ENCODE results near the gene BRINP1.

BRINP1 gene

GRCh38 chr9:119280740-119281485 lies 88.3 kb downstream of the BRINP1 start:
- DNase-seq, result no peak

- DNase-seq, result no peak
These were observed 91.1 kb downstream of the BRINP1 start for GRCh38 chr9:119278171-119278570.

- DNase-seq, result no peak
These were observed 95.1 kb downstream of the BRINP1 start for GRCh38 chr9:119273984-119274665.

- DNase-seq, result no peak
These were observed 95.8 kb downstream of the BRINP1 start for GRCh38 chr9:119273325-119273904.

- no peak for DNase-seq
These were observed 96.6 kb downstream of the BRINP1 start for GRCh38 chr9:119272500-119273211.

- no peak for DNase-seq
These were observed 100.2 kb downstream of the BRINP1 start for GRCh38 chr9:119268985-119269384.

- no peak for DNase-seq
These were observed 105.1 kb downstream of the BRINP1 start for GRCh38 chr9:119264165-119264564.

GRCh38 chr9:119257592-119257991 lies 111.6 kb downstream of the BRINP1 start:
- DNase-seq, result no peak

GRCh38 chr9:119255116-119255515 lies 114.1 kb downstream of the BRINP1 start:
- DNase-seq, result no peak

- DNase-seq, result no peak
These were observed 116.5 kb downstream of the BRINP1 start for GRCh38 chr9:119252671-119253299.

GRCh38 chr9:119251936-119252335 lies 117.3 kb downstream of the BRINP1 start:
- no peak for DNase-seq

GRCh38 chr9:119250730-119251129 lies 118.5 kb downstream of the BRINP1 start:
- DNase-seq, result no peak

GRCh38 chr9:119240546-119240945 lies 128.7 kb downstream of the BRINP1 start:
- DNase-seq, result no peak

GRCh38 chr9:119234636-119235035 lies 134.6 kb downstream of the BRINP1 start:
- DNase-seq, result no peak

- DNase-seq, result no peak
These were observed 141.8 kb downstream of the BRINP1 start for GRCh38 chr9:119227422-119227821.

- DNase-seq, result no peak
These were observed 144.8 kb downstream of the BRINP1 start for GRCh38 chr9:119224431-119224830.

- no peak for DNase-seq
These were observed 148.0 kb downstream of the BRINP1 start for GRCh38 chr9:119221276-119221675.

- DNase-seq, result no peak
These were observed 150.9 kb downstream of the BRINP1 start for GRCh38 chr9:119218293-119218692.

- peak; percentile 78 for DNase-seq
These were observed 152.4 kb downstream of the BRINP1 start for GRCh38 chr9:119216651-119217331.

GRCh38 chr9:119215651-119216050 lies 153.6 kb downstream of the BRINP1 start:
- DNase-seq, result no peak

- DNase-seq, result no peak
These were observed 155.8 kb downstream of the BRINP1 start for GRCh38 chr9:119213471-119213870.

GRCh38 chr9:119197893-119198607 lies 171.2 kb downstream of the BRINP1 start:
- no peak for DNase-seq

Measured in left hindlimb (tissue), 1 donor.